WTC11 (cell line): ENCODE data around the gene SERPINA4.

Experiments used
- CBFB ChIP-seq: sonication (generic); formaldehyde crosslinking; IDR thresholded peaks from 2 replicates; pipeline ENCODE4 v1.8.1; 2022; ENCODE audit warnings: mild to moderate bottlenecking, low read depth, missing genetic modification reagents
- CREB1 ChIP-seq: sonication (generic); formaldehyde crosslinking; IDR thresholded peaks from 2 replicates; pipeline ENCODE4 v1.8.0; 2023; ENCODE audit warnings: mild to moderate bottlenecking, missing genetic modification reagents
- ELF4 ChIP-seq: sonication (generic); formaldehyde crosslinking; IDR thresholded peaks from 2 replicates; pipeline ENCODE4 v1.8.1; 2022; ENCODE audit warnings: low read depth, mild to moderate bottlenecking, moderate library complexity, missing genetic modification reagents
- EMX1 ChIP-seq: fragments of 250-450 bp; sonication (Bioruptor Pico); IDR thresholded peaks from 2 replicates; pipeline ENCODE4 v1.8.0; 2021; ENCODE audit warnings: mild to moderate bottlenecking
- JUN ChIP-seq: sonication (generic); formaldehyde crosslinking; IDR thresholded peaks from 2 replicates; pipeline ENCODE4 v1.8.0; 2023; ENCODE audit warnings: mild to moderate bottlenecking, missing genetic modification reagents
- NR3C1 ChIP-seq: sonication (generic); formaldehyde crosslinking; conservative IDR thresholded peaks from 2 replicates; pipeline ENCODE4 v1.8.1; 2023; ENCODE audit warnings: low read depth, mild to moderate bottlenecking, missing genetic modification reagents
- SMAD3 ChIP-seq: sonication (generic); formaldehyde crosslinking; IDR thresholded peaks from 2 replicates; pipeline ENCODE4 v1.8.0; 2022; ENCODE audit warnings: missing genetic modification reagents, mild to moderate bottlenecking, borderline replicate concordance
- TCF7 ChIP-seq: sonication (generic); formaldehyde crosslinking; IDR thresholded peaks from 2 replicates; pipeline ENCODE4 v1.8.0; 2022; ENCODE audit warnings: mild to moderate bottlenecking, low read depth, missing genetic modification reagents, moderate library complexity
- ZNF121 ChIP-seq: sonication (generic); formaldehyde crosslinking; IDR thresholded peaks from 2 replicates; pipeline ENCODE4 v1.8.0; 2023; ENCODE audit warnings: missing genetic modification reagents
- TF ChIP-seq, protein P1 (sequence below): fragments of 200-600 bp; IDR thresholded peaks from 2 replicates; pipeline ENCODE4 v1.8.0; 2022; ENCODE audit warnings: antibody characterized with exemption
- TF ChIP-seq, protein P2 (sequence below): sonication (generic); formaldehyde crosslinking; IDR thresholded peaks from 2 replicates; pipeline ENCODE4 v1.8.1; 2023; ENCODE audit warnings: mild to moderate bottlenecking, missing genetic modification reagents
- TF ChIP-seq, protein P3 (sequence below): sonication (generic); formaldehyde crosslinking; IDR thresholded peaks from 2 replicates; pipeline ENCODE4 v1.8.0; 2022; ENCODE audit warnings: mild to moderate bottlenecking, missing genetic modification reagents
- TF ChIP-seq, protein P4 (sequence below): sonication (generic); formaldehyde crosslinking; IDR thresholded peaks from 2 replicates; pipeline ENCODE4 v1.8.1; 2023; ENCODE audit warnings: mild to moderate bottlenecking, missing genetic modification reagents, moderate library complexity

DNA sequence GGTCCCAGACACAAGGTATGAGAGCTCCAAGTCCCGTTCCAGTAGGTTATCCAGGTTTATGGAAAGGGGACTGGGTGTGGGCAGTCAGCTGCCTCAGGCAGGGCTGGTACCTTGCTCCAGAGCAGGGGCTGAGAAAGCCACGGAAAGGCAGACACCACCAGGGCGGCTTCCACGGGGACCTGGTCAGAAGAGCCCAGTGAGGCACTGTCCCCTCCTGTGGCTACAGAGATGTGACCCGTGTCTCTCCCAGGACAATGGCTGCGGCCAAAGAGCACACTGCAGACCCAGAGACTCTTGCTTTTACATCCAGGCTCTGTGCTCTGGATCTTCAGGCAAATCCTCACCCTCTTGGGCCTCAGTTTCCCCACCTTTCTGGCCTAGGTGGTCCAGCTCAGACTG lies 8.8 kb downstream of the SERPINA4 start:
- TF ChIP-seq ZNF121 (CRISPR knock-in tag), result no peak
- TF ChIP-seq, protein P1, sequence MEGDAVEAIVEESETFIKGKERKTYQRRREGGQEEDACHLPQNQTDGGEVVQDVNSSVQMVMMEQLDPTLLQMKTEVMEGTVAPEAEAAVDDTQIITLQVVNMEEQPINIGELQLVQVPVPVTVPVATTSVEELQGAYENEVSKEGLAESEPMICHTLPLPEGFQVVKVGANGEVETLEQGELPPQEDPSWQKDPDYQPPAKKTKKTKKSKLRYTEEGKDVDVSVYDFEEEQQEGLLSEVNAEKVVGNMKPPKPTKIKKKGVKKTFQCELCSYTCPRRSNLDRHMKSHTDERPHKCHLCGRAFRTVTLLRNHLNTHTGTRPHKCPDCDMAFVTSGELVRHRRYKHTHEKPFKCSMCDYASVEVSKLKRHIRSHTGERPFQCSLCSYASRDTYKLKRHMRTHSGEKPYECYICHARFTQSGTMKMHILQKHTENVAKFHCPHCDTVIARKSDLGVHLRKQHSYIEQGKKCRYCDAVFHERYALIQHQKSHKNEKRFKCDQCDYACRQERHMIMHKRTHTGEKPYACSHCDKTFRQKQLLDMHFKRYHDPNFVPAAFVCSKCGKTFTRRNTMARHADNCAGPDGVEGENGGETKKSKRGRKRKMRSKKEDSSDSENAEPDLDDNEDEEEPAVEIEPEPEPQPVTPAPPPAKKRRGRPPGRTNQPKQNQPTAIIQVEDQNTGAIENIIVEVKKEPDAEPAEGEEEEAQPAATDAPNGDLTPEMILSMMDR, result no peak
- TF ChIP-seq CREB1 (CRISPR knock-in tag), result no peak
- TF ChIP-seq, protein P2, sequence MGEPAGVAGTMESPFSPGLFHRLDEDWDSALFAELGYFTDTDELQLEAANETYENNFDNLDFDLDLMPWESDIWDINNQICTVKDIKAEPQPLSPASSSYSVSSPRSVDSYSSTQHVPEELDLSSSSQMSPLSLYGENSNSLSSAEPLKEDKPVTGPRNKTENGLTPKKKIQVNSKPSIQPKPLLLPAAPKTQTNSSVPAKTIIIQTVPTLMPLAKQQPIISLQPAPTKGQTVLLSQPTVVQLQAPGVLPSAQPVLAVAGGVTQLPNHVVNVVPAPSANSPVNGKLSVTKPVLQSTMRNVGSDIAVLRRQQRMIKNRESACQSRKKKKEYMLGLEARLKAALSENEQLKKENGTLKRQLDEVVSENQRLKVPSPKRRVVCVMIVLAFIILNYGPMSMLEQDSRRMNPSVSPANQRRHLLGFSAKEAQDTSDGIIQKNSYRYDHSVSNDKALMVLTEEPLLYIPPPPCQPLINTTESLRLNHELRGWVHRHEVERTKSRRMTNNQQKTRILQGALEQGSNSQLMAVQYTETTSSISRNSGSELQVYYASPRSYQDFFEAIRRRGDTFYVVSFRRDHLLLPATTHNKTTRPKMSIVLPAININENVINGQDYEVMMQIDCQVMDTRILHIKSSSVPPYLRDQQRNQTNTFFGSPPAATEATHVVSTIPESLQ (CRISPR knock-in tag), result no peak
- no peak for TF ChIP-seq EMX1
- TF ChIP-seq JUN (CRISPR knock-in tag), result no peak
- TF ChIP-seq CBFB (CRISPR knock-in tag), result no peak
- TF ChIP-seq, protein P3, sequence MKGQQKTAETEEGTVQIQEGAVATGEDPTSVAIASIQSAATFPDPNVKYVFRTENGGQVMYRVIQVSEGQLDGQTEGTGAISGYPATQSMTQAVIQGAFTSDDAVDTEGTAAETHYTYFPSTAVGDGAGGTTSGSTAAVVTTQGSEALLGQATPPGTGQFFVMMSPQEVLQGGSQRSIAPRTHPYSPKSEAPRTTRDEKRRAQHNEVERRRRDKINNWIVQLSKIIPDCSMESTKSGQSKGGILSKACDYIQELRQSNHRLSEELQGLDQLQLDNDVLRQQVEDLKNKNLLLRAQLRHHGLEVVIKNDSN (CRISPR knock-in tag), result no peak
- no peak for TF ChIP-seq TCF7 (CRISPR knock-in tag)
- TF ChIP-seq SMAD3, result no peak
- no peak for TF ChIP-seq ELF4
- TF ChIP-seq, protein P4, sequence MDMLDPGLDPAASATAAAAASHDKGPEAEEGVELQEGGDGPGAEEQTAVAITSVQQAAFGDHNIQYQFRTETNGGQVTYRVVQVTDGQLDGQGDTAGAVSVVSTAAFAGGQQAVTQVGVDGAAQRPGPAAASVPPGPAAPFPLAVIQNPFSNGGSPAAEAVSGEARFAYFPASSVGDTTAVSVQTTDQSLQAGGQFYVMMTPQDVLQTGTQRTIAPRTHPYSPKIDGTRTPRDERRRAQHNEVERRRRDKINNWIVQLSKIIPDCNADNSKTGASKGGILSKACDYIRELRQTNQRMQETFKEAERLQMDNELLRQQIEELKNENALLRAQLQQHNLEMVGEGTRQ (CRISPR knock-in tag), result no peak
- no peak for TF ChIP-seq NR3C1 (CRISPR knock-in tag)
